GM23338 (cell line): ENCODE data around the gene KCNF1. TPM values are rescaled to one million over a fixed set of nuclear protein-coding genes. Genes with fewer than 3 reads are reported as not detected.

ENCODE experiments used
- ATAC-seq: fragments of 200-7000 bp; cut with Tn5 transposase; 3 replicates; pipeline ENCODE4 v1.9.1; 2020
- DNase-seq: peaks from one replicate; pipeline ENCODE4 v3.0.0-alpha.2; 2015; ENCODE audit warnings: low spot score
- H2AFZ ChIP-seq: fragments of 200-600 bp; sonication (generic); 2 replicates; pipeline ENCODE4 v1.8.0; 2016; ENCODE audit warnings: antibody characterized with exemption, mild to moderate bottlenecking, moderate library complexity
- H3F3A ChIP-seq: fragments of 200-600 bp; sonication (generic); replicated peaks from 2 replicates; pipeline ENCODE4 v1.8.0; 2017; ENCODE audit warnings: antibody characterized with exemption, mixed run types, low read depth
- H3K27ac ChIP-seq: fragments of 200-600 bp; sonication (generic); 2 replicates; pipeline ENCODE4 v1.6.1; 2016; ENCODE audit warnings: low read depth
- H3K27me3 ChIP-seq: fragments of 200-600 bp; sonication (generic); 2 replicates; pipeline ENCODE4 v1.8.0; 2016; ENCODE audit warnings: mild to moderate bottlenecking, mixed run types, moderate library complexity; ENCODE audit not compliant: insufficient read depth
- H3K36me3 ChIP-seq: fragments of 200-600 bp; sonication (generic); 2 replicates; pipeline ENCODE4 v1.8.0; 2016; ENCODE audit warnings: mild to moderate bottlenecking; ENCODE audit not compliant: insufficient read depth
- H3K4me1 ChIP-seq: fragments of 200-600 bp; sonication (generic); 2 replicates; pipeline ENCODE4 v1.8.0; 2016; ENCODE audit warnings: mild to moderate bottlenecking, moderate library complexity; ENCODE audit not compliant: insufficient read depth
- H3K4me2 ChIP-seq: fragments of 200-600 bp; sonication (generic); 2 replicates; pipeline ENCODE4 v1.7.1; 2017; ENCODE audit warnings: mixed run types
- H3K4me3 ChIP-seq: fragments of 200-600 bp; sonication (generic); 2 replicates; pipeline ENCODE4 v1.6.1; 2016; ENCODE audit warnings: mixed run types
- H3K79me2 ChIP-seq: fragments of 200-600 bp; sonication (generic); replicated peaks from 2 replicates; pipeline ENCODE4 v1.8.0; 2017; ENCODE audit warnings: mild to moderate bottlenecking; ENCODE audit not compliant: insufficient read depth
- H3K9me2 ChIP-seq: fragments of 200-600 bp; sonication (generic); 2 replicates; pipeline ENCODE4 v1.8.0; 2017; ENCODE audit not compliant: insufficient read depth
- H4K20me1 ChIP-seq: fragments of 200-600 bp; sonication (generic); replicated peaks from 2 replicates; pipeline ENCODE4 v1.8.0; 2017; ENCODE audit warnings: mild to moderate bottlenecking; ENCODE audit not compliant: insufficient read depth
- H3K27ac Mint-ChIP-seq: 2 replicates; pipeline ENCODE4 v1.8.0; 2020; ENCODE audit warnings: inconsistent platforms, mild to moderate bottlenecking, moderate library complexity, mixed read lengths
- H3K27me3 Mint-ChIP-seq: 3 replicates; pipeline ENCODE4 v1.8.0; 2022; ENCODE audit warnings: low read depth, mild to moderate bottlenecking, moderate library complexity, mixed read lengths, inconsistent platforms; ENCODE audit not compliant: insufficient read depth, poor library complexity
- H3K36me3 Mint-ChIP-seq: 3 replicates; pipeline ENCODE4 v1.8.0; 2021; ENCODE audit warnings: low read depth, mild to moderate bottlenecking, inconsistent platforms, moderate library complexity, mixed read lengths
- H3K4me1 Mint-ChIP-seq: 3 replicates; pipeline ENCODE4 v1.8.0; 2020; ENCODE audit warnings: mild to moderate bottlenecking, inconsistent platforms, mixed read lengths
- H3K4me3 Mint-ChIP-seq: 3 replicates; pipeline ENCODE4 v1.8.0; 2021; ENCODE audit warnings: moderate library complexity, mild to moderate bottlenecking, inconsistent platforms, mixed read lengths
- H3K9me3 Mint-ChIP-seq: 3 replicates; pipeline ENCODE4 v1.8.0; 2020; ENCODE audit warnings: moderate library complexity, mild to moderate bottlenecking, inconsistent platforms, mixed read lengths
- CREB1 ChIP-seq: fragments of 250-450 bp; sonication (Bioruptor Pico); IDR thresholded peaks from 2 replicates; pipeline ENCODE4 v1.5.0; 2020; ENCODE audit warnings: low read depth, mild to moderate bottlenecking, moderate library complexity
- EZH2 ChIP-seq: fragments of 200-600 bp; sonication (generic); IDR thresholded peaks from one replicate; pipeline ENCODE4 v1.8.0; 2017; ENCODE audit warnings: antibody characterized with exemption, mild to moderate bottlenecking, low read depth; ENCODE audit not compliant: unreplicated experiment
- EZH2phosphoT487 ChIP-seq: fragments of 200-600 bp; sonication (generic); IDR thresholded peaks from one replicate; pipeline ENCODE4 v1.8.1; 2018; ENCODE audit warnings: antibody characterized with exemption; ENCODE audit not compliant: unreplicated experiment
- JUNB ChIP-seq: IDR thresholded peaks from one replicate; pipeline ENCODE4 v1.6.1; 2016; ENCODE audit warnings: antibody characterized with exemption; ENCODE audit not compliant: unreplicated experiment
- NANOG ChIP-seq: IDR thresholded peaks from 2 replicates; pipeline ENCODE4 v1.6.1; 2016; ENCODE audit warnings: antibody characterized with exemption, borderline replicate concordance
- POLR2AphosphoS5 ChIP-seq: IDR thresholded peaks from 2 replicates; pipeline ENCODE4 v1.6.1; 2016; ENCODE audit warnings: antibody characterized with exemption, low read depth
- STAT1 ChIP-seq: IDR thresholded peaks from one replicate; pipeline ENCODE4 v1.6.1; 2016; ENCODE audit warnings: antibody characterized with exemption; ENCODE audit not compliant: unreplicated experiment
- ZNF331 ChIP-seq: fragments of 250-450 bp; sonication (Bioruptor Pico); IDR thresholded peaks from 2 replicates; pipeline ENCODE4 v1.5.0; 2020; ENCODE audit warnings: low read depth, mild to moderate bottlenecking, moderate library complexity
- polyA plus RNA-seq: library from polyadenylated mRNA; unstranded; fragments of >200 nt; fragmentation: Nextera tagmentation; extraction: Ambion mirVana; gene quantifications from 2 replicates; pipeline ENCODE4 v1.2.1, GENCODE V29; 2016
- total RNA-seq: library from RNA; depleted of rRNA; stranded (reverse); fragments of >200 nt; shearing (Covaris generic); gene quantifications from 2 replicates; pipeline ENCODE4 v1.2.3, GENCODE V29; 2014
- TF ChIP-seq, protein P1 (sequence below): IDR thresholded peaks from one replicate; pipeline ENCODE4 v1.6.1; 2018; ENCODE audit warnings: antibody characterized with exemption; ENCODE audit not compliant: unreplicated experiment
- TF ChIP-seq, protein P2 (sequence below): IDR thresholded peaks from 2 replicates; pipeline ENCODE4 v1.6.1; 2016; ENCODE audit warnings: antibody characterized with exemption
- TF ChIP-seq, protein P3 (sequence below): fragments of 250-450 bp; sonication (Bioruptor Pico); IDR thresholded peaks from 2 replicates; pipeline ENCODE4 v1.5.0; 2020; ENCODE audit warnings: mild to moderate bottlenecking, moderate library complexity
- TF ChIP-seq, protein P4 (sequence below), 2 experiments: fragments of 200-600 bp in 1 of 2; sonication (generic) in 1 of 2; conservative IDR thresholded peaks; 2 replicates each; pipeline versions ENCODE4 v1.5.1 to v1.6.1; 2016 to 2017; ENCODE audit warnings: antibody characterized with exemption in 2 of 2, low read depth in 2 of 2, mild to moderate bottlenecking in 2 of 2, moderate library complexity in 1 of 2

KCNF1 gene
- total and polyA plus RNA-seq, 2 experiments from 2014 or later, result 0.11 to 1.5 TPM

DNA sequence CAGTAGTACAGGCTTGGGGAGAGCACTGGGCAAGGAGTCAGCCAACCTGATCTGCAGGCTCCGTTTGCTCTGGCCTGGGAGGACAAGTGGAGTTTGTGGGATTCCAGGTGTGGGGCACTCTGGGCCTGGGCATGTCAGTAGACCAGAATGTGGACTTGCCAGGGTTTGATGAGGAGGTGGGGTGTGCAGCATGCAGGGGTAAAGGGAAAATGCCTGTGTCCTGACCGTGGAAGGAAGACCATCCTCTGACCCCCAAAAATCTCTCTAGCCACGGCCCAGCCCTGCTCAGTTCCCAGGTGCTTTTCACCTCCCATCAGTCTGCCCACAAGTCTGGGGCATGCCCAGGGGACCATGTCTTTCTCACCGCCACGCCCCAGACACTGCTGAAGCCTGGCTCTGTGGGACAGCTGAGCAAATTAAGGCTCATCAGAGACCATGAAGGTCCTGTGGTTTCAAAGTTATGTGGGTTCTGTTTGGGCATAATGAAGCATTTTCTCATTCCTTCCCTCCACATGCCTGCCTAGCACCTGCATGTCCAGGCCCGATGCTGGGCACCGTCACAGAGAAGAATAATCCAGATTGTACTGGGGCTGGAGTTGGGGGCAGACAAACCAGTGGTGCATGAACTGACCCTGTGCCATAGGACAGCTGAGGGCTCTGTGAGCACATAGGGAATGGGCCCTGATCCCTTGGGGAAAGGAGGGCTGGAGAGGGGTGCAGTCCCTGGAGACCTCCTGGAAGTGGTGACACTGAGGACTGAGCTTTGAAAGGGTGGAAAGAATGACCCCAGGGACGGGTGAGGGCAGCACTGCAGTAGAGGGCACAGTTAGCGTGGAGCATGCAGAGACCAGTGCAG is 6.5 kb upstream of the KCNF1 start (continued):
- TF ChIP-seq JUNB, result no peak
- TF ChIP-seq EZH2phosphoT487, result no peak
- no peak for TF ChIP-seq EZH2

GRCh38 chr2:10905862-10906143 is 5.9 kb upstream of the KCNF1 start:
- Histone ChIP-seq H3K4me3 (no peak overlapping the region), H3K27me3 (peaks cover 8% of the 10 kb centered on the region), H3K4me2 (no peak overlapping the region), H3F3A (no peaks in the 10 kb centered on the region), H3K36me3 (no peaks in the 10 kb centered on the region), H3K27ac (no peak overlapping the region), H3K4me1 (peaks cover 5% of the 10 kb centered on the region; the same call in 1 of the 2 replicates), H3K9me2 (no peaks in the 10 kb centered on the region), H4K20me1 (no peaks in the 10 kb centered on the region), H2AFZ (no peak overlapping the region), H3K79me2 (no peaks in the 10 kb centered on the region)
- peaks cover 15% of the 10 kb centered on the region for H3K36me3 Mint-ChIP-seq
- no peak for ATAC-seq
- peaks cover 16% of the 10 kb centered on the region for H3K4me1 Mint-ChIP-seq
- H3K4me3 Mint-ChIP-seq, result no peak overlapping the region
- DNase-seq, result no peak
- peaks cover 13% of the 10 kb centered on the region for H3K27me3 Mint-ChIP-seq
- H3K9me3 Mint-ChIP-seq, result peaks cover 25% of the 10 kb centered on the region
- no peak overlapping the region for H3K27ac Mint-ChIP-seq
- TF ChIP-seq, protein P1, sequence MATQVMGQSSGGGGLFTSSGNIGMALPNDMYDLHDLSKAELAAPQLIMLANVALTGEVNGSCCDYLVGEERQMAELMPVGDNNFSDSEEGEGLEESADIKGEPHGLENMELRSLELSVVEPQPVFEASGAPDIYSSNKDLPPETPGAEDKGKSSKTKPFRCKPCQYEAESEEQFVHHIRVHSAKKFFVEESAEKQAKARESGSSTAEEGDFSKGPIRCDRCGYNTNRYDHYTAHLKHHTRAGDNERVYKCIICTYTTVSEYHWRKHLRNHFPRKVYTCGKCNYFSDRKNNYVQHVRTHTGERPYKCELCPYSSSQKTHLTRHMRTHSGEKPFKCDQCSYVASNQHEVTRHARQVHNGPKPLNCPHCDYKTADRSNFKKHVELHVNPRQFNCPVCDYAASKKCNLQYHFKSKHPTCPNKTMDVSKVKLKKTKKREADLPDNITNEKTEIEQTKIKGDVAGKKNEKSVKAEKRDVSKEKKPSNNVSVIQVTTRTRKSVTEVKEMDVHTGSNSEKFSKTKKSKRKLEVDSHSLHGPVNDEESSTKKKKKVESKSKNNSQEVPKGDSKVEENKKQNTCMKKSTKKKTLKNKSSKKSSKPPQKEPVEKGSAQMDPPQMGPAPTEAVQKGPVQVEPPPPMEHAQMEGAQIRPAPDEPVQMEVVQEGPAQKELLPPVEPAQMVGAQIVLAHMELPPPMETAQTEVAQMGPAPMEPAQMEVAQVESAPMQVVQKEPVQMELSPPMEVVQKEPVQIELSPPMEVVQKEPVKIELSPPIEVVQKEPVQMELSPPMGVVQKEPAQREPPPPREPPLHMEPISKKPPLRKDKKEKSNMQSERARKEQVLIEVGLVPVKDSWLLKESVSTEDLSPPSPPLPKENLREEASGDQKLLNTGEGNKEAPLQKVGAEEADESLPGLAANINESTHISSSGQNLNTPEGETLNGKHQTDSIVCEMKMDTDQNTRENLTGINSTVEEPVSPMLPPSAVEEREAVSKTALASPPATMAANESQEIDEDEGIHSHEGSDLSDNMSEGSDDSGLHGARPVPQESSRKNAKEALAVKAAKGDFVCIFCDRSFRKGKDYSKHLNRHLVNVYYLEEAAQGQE, result no peak
- TF ChIP-seq CREB1 (CRISPR knock-in tag), result no peak
- no peak for TF ChIP-seq STAT1
- TF ChIP-seq, protein P2, sequence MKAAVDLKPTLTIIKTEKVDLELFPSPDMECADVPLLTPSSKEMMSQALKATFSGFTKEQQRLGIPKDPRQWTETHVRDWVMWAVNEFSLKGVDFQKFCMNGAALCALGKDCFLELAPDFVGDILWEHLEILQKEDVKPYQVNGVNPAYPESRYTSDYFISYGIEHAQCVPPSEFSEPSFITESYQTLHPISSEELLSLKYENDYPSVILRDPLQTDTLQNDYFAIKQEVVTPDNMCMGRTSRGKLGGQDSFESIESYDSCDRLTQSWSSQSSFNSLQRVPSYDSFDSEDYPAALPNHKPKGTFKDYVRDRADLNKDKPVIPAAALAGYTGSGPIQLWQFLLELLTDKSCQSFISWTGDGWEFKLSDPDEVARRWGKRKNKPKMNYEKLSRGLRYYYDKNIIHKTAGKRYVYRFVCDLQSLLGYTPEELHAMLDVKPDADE, result no peak
- TF ChIP-seq ZNF331 (CRISPR knock-in tag), result no peak
- TF ChIP-seq NANOG, result no peak
- TF ChIP-seq, protein P3, sequence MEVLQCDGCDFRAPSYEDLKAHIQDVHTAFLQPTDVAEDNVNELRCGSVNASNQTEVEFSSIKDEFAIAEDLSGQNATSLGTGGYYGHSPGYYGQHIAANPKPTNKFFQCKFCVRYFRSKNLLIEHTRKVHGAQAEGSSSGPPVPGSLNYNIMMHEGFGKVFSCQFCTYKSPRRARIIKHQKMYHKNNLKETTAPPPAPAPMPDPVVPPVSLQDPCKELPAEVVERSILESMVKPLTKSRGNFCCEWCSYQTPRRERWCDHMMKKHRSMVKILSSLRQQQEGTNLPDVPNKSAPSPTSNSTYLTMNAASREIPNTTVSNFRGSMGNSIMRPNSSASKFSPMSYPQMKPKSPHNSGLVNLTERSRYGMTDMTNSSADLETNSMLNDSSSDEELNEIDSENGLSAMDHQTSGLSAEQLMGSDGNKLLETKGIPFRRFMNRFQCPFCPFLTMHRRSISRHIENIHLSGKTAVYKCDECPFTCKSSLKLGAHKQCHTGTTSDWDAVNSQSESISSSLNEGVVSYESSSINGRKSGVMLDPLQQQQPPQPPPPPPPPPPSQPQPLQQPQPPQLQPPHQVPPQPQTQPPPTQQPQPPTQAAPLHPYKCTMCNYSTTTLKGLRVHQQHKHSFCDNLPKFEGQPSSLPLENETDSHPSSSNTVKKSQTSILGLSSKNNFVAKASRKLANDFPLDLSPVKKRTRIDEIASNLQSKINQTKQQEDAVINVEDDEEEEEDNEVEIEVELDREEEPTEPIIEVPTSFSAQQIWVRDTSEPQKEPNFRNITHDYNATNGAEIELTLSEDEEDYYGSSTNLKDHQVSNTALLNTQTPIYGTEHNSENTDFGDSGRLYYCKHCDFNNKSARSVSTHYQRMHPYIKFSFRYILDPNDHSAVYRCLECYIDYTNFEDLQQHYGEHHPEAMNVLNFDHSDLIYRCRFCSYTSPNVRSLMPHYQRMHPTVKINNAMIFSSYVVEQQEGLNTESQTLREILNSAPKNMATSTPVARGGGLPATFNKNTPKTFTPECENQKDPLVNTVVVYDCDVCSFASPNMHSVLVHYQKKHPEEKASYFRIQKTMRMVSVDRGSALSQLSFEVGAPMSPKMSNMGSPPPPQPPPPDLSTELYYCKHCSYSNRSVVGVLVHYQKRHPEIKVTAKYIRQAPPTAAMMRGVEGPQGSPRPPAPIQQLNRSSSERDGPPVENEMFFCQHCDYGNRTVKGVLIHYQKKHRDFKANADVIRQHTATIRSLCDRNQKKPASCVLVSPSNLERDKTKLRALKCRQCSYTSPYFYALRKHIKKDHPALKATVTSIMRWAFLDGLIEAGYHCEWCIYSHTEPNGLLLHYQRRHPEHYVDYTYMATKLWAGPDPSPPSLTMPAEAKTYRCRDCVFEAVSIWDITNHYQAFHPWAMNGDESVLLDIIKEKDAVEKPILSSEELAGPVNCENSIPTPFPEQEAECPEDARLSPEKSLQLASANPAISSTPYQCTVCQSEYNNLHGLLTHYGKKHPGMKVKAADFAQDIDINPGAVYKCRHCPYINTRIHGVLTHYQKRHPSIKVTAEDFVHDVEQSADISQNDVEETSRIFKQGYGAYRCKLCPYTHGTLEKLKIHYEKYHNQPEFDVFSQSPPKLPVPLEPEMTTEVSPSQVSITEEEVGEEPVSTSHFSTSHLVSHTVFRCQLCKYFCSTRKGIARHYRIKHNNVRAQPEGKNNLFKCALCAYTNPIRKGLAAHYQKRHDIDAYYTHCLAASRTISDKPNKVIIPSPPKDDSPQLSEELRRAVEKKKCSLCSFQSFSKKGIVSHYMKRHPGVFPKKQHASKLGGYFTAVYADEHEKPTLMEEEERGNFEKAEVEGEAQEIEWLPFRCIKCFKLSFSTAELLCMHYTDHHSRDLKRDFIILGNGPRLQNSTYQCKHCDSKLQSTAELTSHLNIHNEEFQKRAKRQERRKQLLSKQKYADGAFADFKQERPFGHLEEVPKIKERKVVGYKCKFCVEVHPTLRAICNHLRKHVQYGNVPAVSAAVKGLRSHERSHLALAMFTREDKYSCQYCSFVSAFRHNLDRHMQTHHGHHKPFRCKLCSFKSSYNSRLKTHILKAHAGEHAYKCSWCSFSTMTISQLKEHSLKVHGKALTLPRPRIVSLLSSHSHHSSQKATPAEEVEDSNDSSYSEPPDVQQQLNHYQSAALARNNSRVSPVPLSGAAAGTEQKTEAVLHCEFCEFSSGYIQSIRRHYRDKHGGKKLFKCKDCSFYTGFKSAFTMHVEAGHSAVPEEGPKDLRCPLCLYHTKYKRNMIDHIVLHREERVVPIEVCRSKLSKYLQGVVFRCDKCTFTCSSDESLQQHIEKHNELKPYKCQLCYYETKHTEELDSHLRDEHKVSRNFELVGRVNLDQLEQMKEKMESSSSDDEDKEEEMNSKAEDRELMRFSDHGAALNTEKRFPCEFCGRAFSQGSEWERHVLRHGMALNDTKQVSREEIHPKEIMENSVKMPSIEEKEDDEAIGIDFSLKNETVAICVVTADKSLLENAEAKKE, result no peak
- TF ChIP-seq EZH2, result no peak
- TF ChIP-seq JUNB, result no peak
- TF ChIP-seq, protein P4, sequence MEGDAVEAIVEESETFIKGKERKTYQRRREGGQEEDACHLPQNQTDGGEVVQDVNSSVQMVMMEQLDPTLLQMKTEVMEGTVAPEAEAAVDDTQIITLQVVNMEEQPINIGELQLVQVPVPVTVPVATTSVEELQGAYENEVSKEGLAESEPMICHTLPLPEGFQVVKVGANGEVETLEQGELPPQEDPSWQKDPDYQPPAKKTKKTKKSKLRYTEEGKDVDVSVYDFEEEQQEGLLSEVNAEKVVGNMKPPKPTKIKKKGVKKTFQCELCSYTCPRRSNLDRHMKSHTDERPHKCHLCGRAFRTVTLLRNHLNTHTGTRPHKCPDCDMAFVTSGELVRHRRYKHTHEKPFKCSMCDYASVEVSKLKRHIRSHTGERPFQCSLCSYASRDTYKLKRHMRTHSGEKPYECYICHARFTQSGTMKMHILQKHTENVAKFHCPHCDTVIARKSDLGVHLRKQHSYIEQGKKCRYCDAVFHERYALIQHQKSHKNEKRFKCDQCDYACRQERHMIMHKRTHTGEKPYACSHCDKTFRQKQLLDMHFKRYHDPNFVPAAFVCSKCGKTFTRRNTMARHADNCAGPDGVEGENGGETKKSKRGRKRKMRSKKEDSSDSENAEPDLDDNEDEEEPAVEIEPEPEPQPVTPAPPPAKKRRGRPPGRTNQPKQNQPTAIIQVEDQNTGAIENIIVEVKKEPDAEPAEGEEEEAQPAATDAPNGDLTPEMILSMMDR (conservative IDR thresholded peaks at IDR 0.05; ENCODE audit: low read depth in 2 of 2), result no peak
- no peak for TF ChIP-seq EZH2phosphoT487
- no peak for TF ChIP-seq POLR2AphosphoS5
